Gastroesophageal sphincter (tissue), 4 donors: ENCODE data around the gene FBLN1. TPM values are rescaled to one million over a fixed set of nuclear protein-coding genes. Genes with fewer than 3 reads are reported as not detected.

ENCODE experiments used
- ATAC-seq: fragments of 150-250 bp; one replicate; pipeline ENCODE4 v1.9.1; 2016; ENCODE audit warnings: mild to moderate bottlenecking, moderate library complexity
- H3K27ac ChIP-seq, 4 donors: fragments of 200-600 bp; sonication (generic) in 3 of 4; 1 replicate in 3 of 4; 2 replicates in 1 of 4; pipeline ENCODE4 v1.5.1; 2016 to 2019
- H3K27me3 ChIP-seq: fragments of 200-600 bp; sonication (generic); one replicate; pipeline ENCODE4 v1.5.1; 2019
- H3K36me3 ChIP-seq, 2 donors: fragments of 200-600 bp; sonication (generic); one replicate each; pipeline ENCODE4 v1.5.1; 2019; ENCODE audit warnings: control low read depth in 1 of 2
- H3K4me1 ChIP-seq, 3 donors: fragments of 200-600 bp; sonication (generic); 1 replicate in 2 of 3; 2 replicates in 1 of 3; pipeline ENCODE4 v1.5.1; 2016 to 2019; ENCODE audit warnings: control low read depth in 2 of 3
- H3K4me3 ChIP-seq, 2 donors: fragments of 200-600 bp; sonication (generic); one replicate each; pipeline ENCODE4 v1.5.1; 2019; ENCODE audit warnings: mild to moderate bottlenecking in 1 of 2, moderate library complexity in 1 of 2
- H3K9me3 ChIP-seq, 3 donors: fragments of 200-600 bp; sonication (generic); one replicate each; pipeline ENCODE4 v1.5.1; 2017 to 2019; ENCODE audit warnings: control low read depth in 2 of 3
- CTCF ChIP-seq, 4 experiments: fragments of 200-600 bp in 2 of 4; fragments of 450-650 bp in 2 of 4; sonication (generic) in 1 of 4; IDR thresholded peaks; one replicate each; pipeline ENCODE4 v1.5.1; 2017 to 2019; ENCODE audit warnings: antibody characterized with exemption in 4 of 4, mild to moderate bottlenecking in 2 of 4, moderate library complexity in 2 of 4
- EP300 ChIP-seq: sonication (generic); formaldehyde crosslinking; IDR thresholded peaks from one replicate; pipeline ENCODE4 v1.6.1; 2017; ENCODE audit warnings: antibody characterized with exemption, mild to moderate bottlenecking
- POLR2A ChIP-seq, 2 donors: fragments of 450-650 bp; IDR thresholded peaks; one replicate each; pipeline ENCODE4 v1.6.1; 2017; ENCODE audit warnings: antibody characterized with exemption in 2 of 2, mild to moderate bottlenecking in 2 of 2, moderate library complexity in 1 of 2
- POLR2AphosphoS5 ChIP-seq: sonication (generic); formaldehyde crosslinking; IDR thresholded peaks from one replicate; pipeline ENCODE4 v1.6.1; 2017; ENCODE audit warnings: antibody characterized with exemption
- WGBS, 2 donors: methylation state at CpG; one replicate each; pipeline ENCODE4 v1.1.5; 2018; ENCODE audit warnings: low coverage in 1 of 2; 5-methylcytosine and 5-hydroxymethylcytosine counted together
- total RNA-seq, 4 donors: library from RNA; depleted of rRNA; stranded (reverse); fragments of >200 nt; gene quantifications; one replicate each; pipeline ENCODE4 v1.1.0, GENCODE V29; 2016

The FBLN1 gene
- total RNA-seq, 4 donors from 2014 or later, result 241 to 597 (median 382) TPM

GRCh38 chr22:45547731-45548130 is 45.0 kb downstream of the FBLN1 start:
- ATAC-seq, result no peak
- peaks cover 0 to 46% of the 10 kb centered on the region in 2 donors for H3K36me3 ChIP-seq
- no peak overlapping the region for H3K4me3 ChIP-seq
- 75 to 82% methylated on average over 2 to 6 of the region's 6 CpGs for WGBS, 2 donors
- no peaks in the 10 kb centered on the region for H3K9me3 ChIP-seq
- TF ChIP-seq POLR2AphosphoS5, result no peak
- TF ChIP-seq CTCF (IDR thresholded peaks at IDR 0.05), result no peak
- no peak for TF ChIP-seq POLR2A (IDR thresholded peaks at IDR 0.05)
- no peak for TF ChIP-seq EP300
- H3K27ac ChIP-seq, result peak overlapping the region in 3 of 4 donors; percentile 12 to 91 (median 86)
- H3K4me1 ChIP-seq, result peaks cover 9 to 52% (median 39%) of the 10 kb centered on the region in 3 donors
- no peaks in the 10 kb centered on the region for H3K27me3 ChIP-seq

GRCh38 chr22:45548247-45548840 is 45.7 kb downstream of the FBLN1 start:
- H3K27ac ChIP-seq, result peak overlapping the region; percentile 64 to 92 (median 88)
- H3K9me3 ChIP-seq, result no peaks in the 10 kb centered on the region
- H3K4me1 ChIP-seq, result peaks cover 10 to 58% (median 45%) of the 10 kb centered on the region in 3 donors
- H3K36me3 ChIP-seq, result peaks cover 0 to 40% of the 10 kb centered on the region in 2 donors
- no peaks in the 10 kb centered on the region for H3K27me3 ChIP-seq
- ATAC-seq, result no peak
- no peak for TF ChIP-seq CTCF (IDR thresholded peaks at IDR 0.05)
- TF ChIP-seq POLR2AphosphoS5, result no peak
- TF ChIP-seq EP300, result no peak
- TF ChIP-seq POLR2A (IDR thresholded peaks at IDR 0.05), result no peak
- no peak overlapping the region for H3K4me3 ChIP-seq
- 79% methylated on average over 2 of the region's 18 CpGs; no CpG with 5 or more reads in 1 of the 2 donors for WGBS, 2 donors

- Histone ChIP-seq H3K4me1 (peaks cover 10 to 67% (median 53%) of the 10 kb centered on the region in 3 donors), H3K36me3 (peaks cover 0 to 33% of the 10 kb centered on the region in 2 donors), H3K9me3 (no peaks in the 10 kb centered on the region), H3K4me3 (no peak overlapping the region), H3K27me3 (no peaks in the 10 kb centered on the region), H3K27ac (peak overlapping the region; percentile 64 to 92 (median 88))
- TF ChIP-seq EP300, result no peak
- peak in 3 of 4 experiments; percentile 45 to 68 (median 46) for TF ChIP-seq CTCF (IDR thresholded peaks at IDR 0.05)
- TF ChIP-seq POLR2AphosphoS5, result peak; percentile 90
- ATAC-seq, result peak; percentile 83
- WGBS, 2 donors, result 0% methylated on average over 2 of the region's 17 CpGs; no CpG with 5 or more reads in 1 of the 2 donors
Measured at GRCh38 chr22:45548991-45549761, 46.5 kb downstream of the FBLN1 start.

GRCh38 chr22:45549762-45550378 is 47.2 kb downstream of the FBLN1 start:
- H3K4me3 ChIP-seq, result no peak overlapping the region
- peaks cover 0 to 26% of the 10 kb centered on the region in 2 donors for H3K36me3 ChIP-seq
- 77 to 93% methylated on average over 7 of the region's 9 CpGs for WGBS, 2 donors
- peak overlapping the region; percentile 64 to 92 (median 88) for H3K27ac ChIP-seq
- no peak for TF ChIP-seq POLR2A (IDR thresholded peaks at IDR 0.05)
- no peak for TF ChIP-seq EP300
- TF ChIP-seq POLR2AphosphoS5, result no peak
- H3K9me3 ChIP-seq, result no peaks in the 10 kb centered on the region
- ATAC-seq, result no peak
- H3K27me3 ChIP-seq, result no peaks in the 10 kb centered on the region
- H3K4me1 ChIP-seq, result peaks cover 10 to 71% (median 55%) of the 10 kb centered on the region in 3 donors

GRCh38 chr22:45550416-45550815 is 47.7 kb downstream of the FBLN1 start:
- H3K9me3 ChIP-seq, result no peaks in the 10 kb centered on the region
- no peak for ATAC-seq
- peaks cover 10 to 71% (median 55%) of the 10 kb centered on the region in 3 donors for H3K4me1 ChIP-seq
- H3K36me3 ChIP-seq, result peaks cover 0 to 21% of the 10 kb centered on the region in 2 donors
- H3K27me3 ChIP-seq, result no peaks in the 10 kb centered on the region
- 100% methylated on average over 1 of the region's 14 CpGs; no CpG with 5 or more reads in 1 of the 2 donors for WGBS, 2 donors
- peak overlapping the region in 3 of 4 donors; percentile 86 to 92 (median 91) for H3K27ac ChIP-seq
- no peak for TF ChIP-seq CTCF (IDR thresholded peaks at IDR 0.05)
- no peak for TF ChIP-seq POLR2A (IDR thresholded peaks at IDR 0.05)
- TF ChIP-seq EP300, result no peak
- no peak for TF ChIP-seq POLR2AphosphoS5
- no peak overlapping the region for H3K4me3 ChIP-seq
